Measurements from ENCODE around the gene CDX1. TPM values are rescaled to one million over a fixed set of nuclear protein-coding genes. Genes with fewer than 3 reads are reported as not detected.
A peak's percentile ranks its signal among the peaks of the same experiment; 100 is the strongest.

The CDX1 gene
- total RNA-seq, 1 donor from 2014 or later: 1.0 TPM

DNA sequence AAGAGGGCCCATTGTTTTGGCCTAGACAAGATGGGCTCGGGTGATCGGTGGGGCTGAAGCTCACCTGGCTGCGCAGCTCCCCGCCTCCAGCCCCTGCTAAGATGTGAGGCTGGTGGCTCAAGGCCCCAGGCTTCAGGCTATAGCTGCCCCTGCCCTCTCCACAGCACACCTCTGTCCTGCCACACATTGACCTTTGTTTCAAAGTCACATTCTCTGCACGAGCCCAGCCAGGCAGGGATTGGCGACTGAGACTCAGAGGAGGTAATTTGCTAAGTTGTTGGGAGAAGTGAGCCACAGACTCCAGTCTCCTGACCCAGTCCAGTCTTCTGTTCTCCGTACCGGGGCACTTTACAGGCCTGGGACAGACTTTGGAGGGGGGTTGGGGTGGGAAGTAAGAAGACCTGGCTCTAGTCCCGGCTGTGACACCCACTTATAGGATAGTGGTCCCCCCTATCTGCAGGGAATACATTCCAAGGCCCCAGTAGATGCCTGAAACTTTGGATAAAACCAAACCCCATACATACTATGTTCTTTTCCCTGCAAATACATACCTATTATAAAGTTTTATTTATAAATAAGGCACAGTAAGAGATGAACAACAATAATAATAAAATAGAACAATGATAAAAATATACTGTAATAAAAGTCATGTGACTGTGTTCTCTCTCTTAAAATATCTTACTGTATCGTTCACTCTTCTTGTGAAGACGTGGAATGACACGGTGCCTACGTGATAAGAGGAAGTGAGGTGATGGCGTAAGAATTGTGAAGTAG is 24.2 kb upstream of the CDX1 start:
- no peaks in the 10 kb centered on the region for H3K27me3 Mint-ChIP-seq (ENCODE audit: unreplicated experiment)
- TF ChIP-seq, protein P1, sequence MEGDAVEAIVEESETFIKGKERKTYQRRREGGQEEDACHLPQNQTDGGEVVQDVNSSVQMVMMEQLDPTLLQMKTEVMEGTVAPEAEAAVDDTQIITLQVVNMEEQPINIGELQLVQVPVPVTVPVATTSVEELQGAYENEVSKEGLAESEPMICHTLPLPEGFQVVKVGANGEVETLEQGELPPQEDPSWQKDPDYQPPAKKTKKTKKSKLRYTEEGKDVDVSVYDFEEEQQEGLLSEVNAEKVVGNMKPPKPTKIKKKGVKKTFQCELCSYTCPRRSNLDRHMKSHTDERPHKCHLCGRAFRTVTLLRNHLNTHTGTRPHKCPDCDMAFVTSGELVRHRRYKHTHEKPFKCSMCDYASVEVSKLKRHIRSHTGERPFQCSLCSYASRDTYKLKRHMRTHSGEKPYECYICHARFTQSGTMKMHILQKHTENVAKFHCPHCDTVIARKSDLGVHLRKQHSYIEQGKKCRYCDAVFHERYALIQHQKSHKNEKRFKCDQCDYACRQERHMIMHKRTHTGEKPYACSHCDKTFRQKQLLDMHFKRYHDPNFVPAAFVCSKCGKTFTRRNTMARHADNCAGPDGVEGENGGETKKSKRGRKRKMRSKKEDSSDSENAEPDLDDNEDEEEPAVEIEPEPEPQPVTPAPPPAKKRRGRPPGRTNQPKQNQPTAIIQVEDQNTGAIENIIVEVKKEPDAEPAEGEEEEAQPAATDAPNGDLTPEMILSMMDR (IDR thresholded peaks at IDR 0.05): no peak
- H3K9me3 Mint-ChIP-seq (ENCODE audit: unreplicated experiment): no peaks in the 10 kb centered on the region
- DNase-seq (ENCODE audit: extremely low spot score, unreplicated experiment): no peak
- peak overlapping the region; percentile 90 for H3K27ac Mint-ChIP-seq (ENCODE audit: unreplicated experiment)
- peak overlapping the region; percentile 68 for H3K4me3 Mint-ChIP-seq (ENCODE audit: unreplicated experiment)
- H3K36me3 Mint-ChIP-seq (ENCODE audit: unreplicated experiment): peaks cover 14% of the 10 kb centered on the region
- H3K4me1 Mint-ChIP-seq (ENCODE audit: unreplicated experiment): peaks cover 95% of the 10 kb centered on the region

DNA sequence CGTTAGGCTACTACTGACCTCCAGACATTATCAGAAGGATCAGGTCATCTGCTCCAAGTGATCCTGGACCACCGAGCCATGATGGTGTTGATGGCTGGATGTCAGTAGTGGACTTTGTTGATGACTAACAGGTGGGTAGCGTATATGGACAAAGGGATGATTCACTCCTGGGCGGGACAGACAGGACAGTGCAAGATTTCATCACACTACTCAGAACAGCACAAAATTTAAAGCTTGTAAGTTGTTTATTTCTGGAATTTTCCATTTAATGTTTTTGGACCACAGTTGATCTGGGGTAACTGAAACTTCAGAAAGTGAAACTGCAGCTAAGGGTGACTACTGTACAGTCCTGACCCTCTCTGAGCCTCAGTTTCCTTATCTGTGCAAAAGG is 23.6 kb upstream of the CDX1 start:
- TF ChIP-seq, protein P1 (IDR thresholded peaks at IDR 0.05): no peak
- peaks cover 95% of the 10 kb centered on the region for H3K4me1 Mint-ChIP-seq (ENCODE audit: unreplicated experiment)
- H3K27ac Mint-ChIP-seq (ENCODE audit: unreplicated experiment): peak overlapping the region; percentile 90
- H3K4me3 Mint-ChIP-seq (ENCODE audit: unreplicated experiment): peak overlapping the region; percentile 68
- no peaks in the 10 kb centered on the region for H3K27me3 Mint-ChIP-seq (ENCODE audit: unreplicated experiment)
- peaks cover 18% of the 10 kb centered on the region for H3K36me3 Mint-ChIP-seq (ENCODE audit: unreplicated experiment)
- DNase-seq (ENCODE audit: extremely low spot score, unreplicated experiment): no peak
- no peaks in the 10 kb centered on the region for H3K9me3 Mint-ChIP-seq (ENCODE audit: unreplicated experiment)

DNA sequence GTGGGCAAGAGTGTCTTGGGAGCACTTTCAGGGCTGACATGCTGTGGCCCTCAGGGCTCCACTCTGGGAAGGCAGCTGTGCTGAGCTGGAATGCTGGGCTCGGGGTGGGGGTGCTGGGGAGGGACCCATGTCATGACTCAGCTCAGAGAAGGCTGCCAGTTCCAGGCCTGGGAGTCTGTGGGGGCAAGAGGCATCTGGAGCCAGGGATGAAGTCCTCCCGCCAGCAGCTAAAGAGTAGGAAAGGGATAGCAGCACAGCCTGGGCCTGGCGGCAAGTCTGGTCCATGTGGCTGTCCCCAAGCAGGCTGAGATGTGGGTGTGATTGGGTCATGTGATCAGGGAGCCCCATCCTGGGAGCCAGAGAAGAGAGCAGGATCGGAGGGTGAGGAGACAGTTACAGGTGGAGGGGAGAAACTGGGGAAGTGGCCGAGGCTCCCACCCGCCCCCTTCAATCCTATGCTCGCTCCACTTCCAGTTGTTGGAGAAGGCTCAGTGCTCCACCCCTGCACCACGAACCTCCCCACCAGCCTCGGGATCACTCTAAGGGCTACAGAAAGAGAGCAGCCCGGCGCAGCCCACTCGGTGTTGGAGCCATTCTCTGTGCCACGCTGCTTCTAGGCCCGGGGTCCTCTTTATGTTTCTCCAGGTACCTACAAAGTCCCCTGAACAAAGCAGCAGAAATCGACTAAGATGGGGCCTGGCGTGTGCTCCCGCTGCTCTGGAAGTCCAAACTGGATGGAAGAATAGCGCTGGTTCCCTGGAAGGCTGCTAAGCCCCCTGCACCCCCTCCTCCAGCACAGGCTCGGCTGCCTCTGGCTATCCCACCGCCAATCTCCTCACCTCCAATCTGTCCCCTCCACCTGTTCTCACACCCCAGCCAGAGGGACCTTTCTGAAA is 23.0 kb upstream of the CDX1 start:
- H3K4me1 Mint-ChIP-seq (ENCODE audit: unreplicated experiment): peaks cover 95% of the 10 kb centered on the region
- H3K27me3 Mint-ChIP-seq (ENCODE audit: unreplicated experiment): no peaks in the 10 kb centered on the region
- TF ChIP-seq, protein P1 (IDR thresholded peaks at IDR 0.05): no peak
- H3K9me3 Mint-ChIP-seq (ENCODE audit: unreplicated experiment): no peaks in the 10 kb centered on the region
- peak overlapping the region; percentile 90 for H3K27ac Mint-ChIP-seq (ENCODE audit: unreplicated experiment)
- DNase-seq (ENCODE audit: extremely low spot score, unreplicated experiment): peak; percentile 91
- H3K36me3 Mint-ChIP-seq (ENCODE audit: unreplicated experiment): peaks cover 24% of the 10 kb centered on the region
- peak overlapping the region; percentile 68 for H3K4me3 Mint-ChIP-seq (ENCODE audit: unreplicated experiment)

DNA sequence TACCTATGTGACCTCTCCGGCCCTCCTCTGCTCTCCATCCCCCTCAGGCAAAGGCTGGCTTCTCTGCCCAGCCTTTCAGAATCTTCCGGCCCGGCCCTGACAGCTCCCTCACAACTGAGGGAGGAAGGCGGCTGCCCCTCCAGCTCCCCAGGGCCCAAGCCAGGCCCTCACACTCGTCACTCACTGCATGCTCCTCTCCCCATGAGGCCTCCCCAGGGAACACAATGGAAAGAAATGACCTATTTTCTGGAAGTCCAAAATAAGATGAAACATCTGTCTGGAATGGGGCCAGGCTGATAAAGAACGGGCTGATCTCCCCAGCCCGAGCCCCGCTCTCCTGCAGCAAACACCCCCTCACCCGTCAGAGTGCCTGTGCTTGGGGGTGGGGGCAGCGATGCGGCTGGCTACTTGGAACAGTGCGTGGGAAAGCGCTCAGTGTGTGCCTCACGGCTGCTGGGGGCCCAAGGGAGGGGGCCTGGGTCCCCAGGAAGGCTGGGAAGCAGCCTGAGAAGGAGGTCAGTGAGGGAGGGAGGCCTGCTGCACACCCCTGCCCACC is 22.3 kb upstream of the CDX1 start:
- Mint-ChIP-seq H3K27me3 (ENCODE audit: unreplicated experiment) (no peaks in the 10 kb centered on the region), H3K4me1 (ENCODE audit: unreplicated experiment) (peaks cover 95% of the 10 kb centered on the region), H3K36me3 (ENCODE audit: unreplicated experiment) (peaks cover 29% of the 10 kb centered on the region), H3K4me3 (ENCODE audit: unreplicated experiment) (peak overlapping the region; percentile 68), H3K27ac (ENCODE audit: unreplicated experiment) (peak overlapping the region; percentile 90), H3K9me3 (ENCODE audit: unreplicated experiment) (no peaks in the 10 kb centered on the region)
- TF ChIP-seq, protein P1 (IDR thresholded peaks at IDR 0.05): no peak
- no peak for DNase-seq (ENCODE audit: extremely low spot score, unreplicated experiment)

All from osteocyte (in vitro differentiated cells).